K562 (cell line): ENCODE data around the gene CEP41. TPM values are rescaled to one million over a fixed set of nuclear protein-coding genes. Genes with fewer than 3 reads are reported as not detected.

Experiments used
- ATAC-seq: fragments of 200-7000 bp; cut with Tn5 transposase; 3 replicates; pipeline ENCODE4 v1.9.1; 2020; ENCODE audit warnings: moderate library complexity
- BruUV-seq: library from RNA; stranded (reverse); fragments of 400-500 nt; replicated peaks from 2 replicates; lab custom pipeline; 2021; lab: Mats Ljungman, UMichigan
- CTCF ChIA-PET: fragments of 300-600 bp; formaldehyde crosslinking; extraction: SDS; loops from one replicate; lab custom pipeline; 2021; ENCODE audit warnings: low intra/inter-chr PET ratio; lab: Yijun Ruan, JAX
- POLR2A ChIA-PET: fragments of 300-600, 350-650 bp; sonication (Branson Sonifier 250); formaldehyde crosslinking; extraction: SDS; loops from one replicate; lab custom pipeline; 2021; ENCODE audit warnings: antibody characterized with exemption, inconsistent platforms; lab: Yijun Ruan, JAX
- DNase-seq, 4 experiments: peaks; one replicate each; pipeline versions ENCODE4 v3.0.0 to v3.0.0-alpha.2; 2011 to 2018; ENCODE audit warnings: low spot score in 3 of 4, mixed read lengths in 3 of 4; ENCODE audit errors: extremely low read depth in 1 of 4
- FAIRE-seq: peaks from 2 replicates; lab custom pipeline; 2011; peaks lifted over from hg19 to GRCh38; lab: Jason Lieb, UNC
- H2AFZ ChIP-seq: 2 replicates; pipeline ENCODE4 v1.6.0; 2011; ENCODE audit warnings: low read depth, low read length, control low read depth, inconsistent platforms
- H3K27ac ChIP-seq: fragments of 200-600 bp; 3 replicates; pipeline ENCODE4 v1.8.0; 2011; ENCODE audit warnings: low read depth, mild to moderate bottlenecking, control low read depth, inconsistent platforms, low read length, moderate library complexity, mixed read lengths; ENCODE audit errors: extremely low read depth
- H3K27me3 ChIP-seq, 2 experiments: fragments of 300-600 bp in 1 of 2; 2 replicates in 1 of 2; 3 replicates in 1 of 2; pipeline versions ENCODE4 v1.6.0 to v1.8.0; 2011; ENCODE audit warnings: inconsistent platforms in 2 of 2, low read length in 2 of 2, mild to moderate bottlenecking in 1 of 2, mixed read lengths in 1 of 2, moderate library complexity in 1 of 2; ENCODE audit not compliant: control insufficient read depth in 2 of 2, insufficient read depth in 2 of 2
- H3K36me3 ChIP-seq: fragments of 300-600 bp; 3 replicates; pipeline ENCODE4 v1.8.0; 2011; ENCODE audit warnings: mild to moderate bottlenecking, low read length, inconsistent platforms; ENCODE audit not compliant: control insufficient read depth, insufficient read depth
- H3K4me1 ChIP-seq, 2 experiments: fragments of 200-600 bp in 1 of 2; replicated peaks in 1 of 2; 2 replicates in 1 of 2; 3 replicates in 1 of 2; pipeline versions ENCODE4 v1.5.1 to v1.8.0; 2011; ENCODE audit warnings: inconsistent platforms in 2 of 2, low read length in 2 of 2, mild to moderate bottlenecking in 1 of 2, mixed read lengths in 1 of 2, moderate library complexity in 1 of 2; ENCODE audit not compliant: control insufficient read depth in 2 of 2, insufficient read depth in 2 of 2
- H3K4me2 ChIP-seq: 2 replicates; pipeline ENCODE4 v1.6.1; 2011; ENCODE audit warnings: low read length, control low read depth, inconsistent platforms, mixed read lengths; ENCODE audit not compliant: insufficient read depth
- H3K4me3 ChIP-seq: fragments of 200-600 bp; sonication (generic), shearing (Covaris generic); 2 replicates; pipeline ENCODE4 v1.5.1; 2016; ENCODE audit warnings: control low read depth, inconsistent platforms
- H3K79me2 ChIP-seq: fragments of 200-600 bp; 3 replicates; pipeline ENCODE4 v1.8.0; 2011; ENCODE audit warnings: low read length, inconsistent platforms; ENCODE audit not compliant: control insufficient read depth, insufficient read depth
- H3K9ac ChIP-seq, 2 experiments: 2 replicates each; pipeline versions ENCODE4 v1.6.0 to v1.6.1; 2011; ENCODE audit warnings: low read depth in 2 of 2, low read length in 2 of 2, control low read depth in 1 of 2, inconsistent platforms in 1 of 2, mild to moderate bottlenecking in 1 of 2, mixed read lengths in 1 of 2; ENCODE audit not compliant: insufficient read depth in 1 of 2
- H3K9me1 ChIP-seq: one replicate; pipeline ENCODE4 v1.6.0; 2011; ENCODE audit warnings: inconsistent platforms, mild to moderate bottlenecking, low read length, moderate library complexity; ENCODE audit not compliant: control insufficient read depth, insufficient read depth
- H3K9me3 ChIP-seq: replicated peaks from 2 replicates; pipeline ENCODE4 v1.5.1; 2011; ENCODE audit warnings: low read depth, low read length, inconsistent platforms; ENCODE audit not compliant: control insufficient read depth, insufficient read depth
- H4K20me1 ChIP-seq: replicated peaks from 2 replicates; pipeline ENCODE4 v1.6.1; 2011; ENCODE audit warnings: low read length, inconsistent platforms, mixed read lengths; ENCODE audit not compliant: control insufficient read depth, insufficient read depth
- CBFA2T3 ChIP-seq: fragments of 450-650 bp; IDR thresholded peaks from 2 replicates; pipeline ENCODE4 v1.6.1; 2017
- KLF16 ChIP-seq: IDR thresholded peaks from 2 replicates; pipeline ENCODE4 v1.6.1; 2016; ENCODE audit warnings: antibody characterized with exemption
- PHB ChIP-seq: fragments of 250-450 bp; sonication (Bioruptor Pico); IDR thresholded peaks from 2 replicates; pipeline ENCODE4 v1.5.0; 2021
- PURB ChIP-seq: sonication (generic); formaldehyde crosslinking; IDR thresholded peaks from 2 replicates; pipeline ENCODE4 v1.9.0; 2021; ENCODE audit warnings: low read depth, mild to moderate bottlenecking, missing genetic modification reagents
- SMAD2 ChIP-seq: fragments of 150-350 bp; IDR thresholded peaks from 2 replicates; pipeline ENCODE4 v1.6.1; 2014; ENCODE audit warnings: low read depth, mild to moderate bottlenecking, low read length
- ZNF707 ChIP-seq: fragments of 250-450 bp; sonication (Bioruptor Pico); conservative IDR thresholded peaks from 2 replicates; pipeline ENCODE4 v1.8.0; 2022; ENCODE audit warnings: inconsistent platforms, mild to moderate bottlenecking, moderate library complexity
- WGBS: fragments of 100-300 bp; shearing (Covaris generic); methylation state at CpG from one replicate; pipeline ENCODE4 v1.1.6; 2016; ENCODE audit warnings: low coverage, mixed read lengths; ENCODE audit not compliant: insufficient coverage; ENCODE audit errors: missing lambda C conversion rate; 5-methylcytosine and 5-hydroxymethylcytosine counted together
- in situ Hi-C: fragments of 300-500 bp; cut with MboI; formaldehyde crosslinking; loops from 4 replicates; pipeline ENCODE4 v1.15.0; 2018; ENCODE audit warnings: inconsistent platforms, mixed read lengths
- intact Hi-C: fragments of 100-400 bp; cut with micrococcal nuclease; formaldehyde crosslinking; loops from 2 replicates; pipeline ENCODE4 v1.14.2; 2022
- polyA plus RNA-seq, 8 experiments: library from polyadenylated mRNA; depleted of rRNA in 4 of 8; stranded (reverse) in 5 of 8; unstranded in 3 of 8; fragments of >200 nt; fragmentation: Nextera tagmentation in 2 of 8; fragmentation: Illumina TruSeq in 1 of 8; extraction: Ambion mirVana in 2 of 8; extraction: Trizol in 1 of 8; gene quantifications; 2 replicates each; pipeline versions ENCODE4 v1.2.1 to v1.2.3, GENCODE V29; 2011 to 2014; ENCODE audit warnings: inconsistent platforms in 1 of 8, missing spikeins in 1 of 8
- total RNA-seq, 7 experiments: library from RNA; depleted of rRNA in 6 of 7; stranded (reverse); fragments of >200 nt in 6 of 7; fragmentation: Illumina TruSeq in 2 of 7; extraction: Trizol in 2 of 7; gene quantifications; 2 replicates each; pipeline versions ENCODE4 v1.2.1 to v1.2.3, GENCODE V29; 2011 to 2021; ENCODE audit warnings: low replicate concordance in 1 of 7
- TF ChIP-seq, protein P1 (sequence below): sonication (generic); formaldehyde crosslinking; IDR thresholded peaks from 2 replicates; pipeline ENCODE4 v1.8.0; 2022; ENCODE audit warnings: missing genetic modification reagents, mild to moderate bottlenecking, moderate library complexity, borderline replicate concordance
- TF ChIP-seq, protein P2 (sequence below): sonication (generic); IDR thresholded peaks from 2 replicates; pipeline ENCODE4 v1.6.1; 2016

CEP41 gene
- total and polyA plus RNA-seq, 9 of the 15 experiments (the other 6 are each of a cell fraction or from before 2014, with no cell fraction given) = 1.5 to 15.5 (median 6.4) TPM

DNA sequence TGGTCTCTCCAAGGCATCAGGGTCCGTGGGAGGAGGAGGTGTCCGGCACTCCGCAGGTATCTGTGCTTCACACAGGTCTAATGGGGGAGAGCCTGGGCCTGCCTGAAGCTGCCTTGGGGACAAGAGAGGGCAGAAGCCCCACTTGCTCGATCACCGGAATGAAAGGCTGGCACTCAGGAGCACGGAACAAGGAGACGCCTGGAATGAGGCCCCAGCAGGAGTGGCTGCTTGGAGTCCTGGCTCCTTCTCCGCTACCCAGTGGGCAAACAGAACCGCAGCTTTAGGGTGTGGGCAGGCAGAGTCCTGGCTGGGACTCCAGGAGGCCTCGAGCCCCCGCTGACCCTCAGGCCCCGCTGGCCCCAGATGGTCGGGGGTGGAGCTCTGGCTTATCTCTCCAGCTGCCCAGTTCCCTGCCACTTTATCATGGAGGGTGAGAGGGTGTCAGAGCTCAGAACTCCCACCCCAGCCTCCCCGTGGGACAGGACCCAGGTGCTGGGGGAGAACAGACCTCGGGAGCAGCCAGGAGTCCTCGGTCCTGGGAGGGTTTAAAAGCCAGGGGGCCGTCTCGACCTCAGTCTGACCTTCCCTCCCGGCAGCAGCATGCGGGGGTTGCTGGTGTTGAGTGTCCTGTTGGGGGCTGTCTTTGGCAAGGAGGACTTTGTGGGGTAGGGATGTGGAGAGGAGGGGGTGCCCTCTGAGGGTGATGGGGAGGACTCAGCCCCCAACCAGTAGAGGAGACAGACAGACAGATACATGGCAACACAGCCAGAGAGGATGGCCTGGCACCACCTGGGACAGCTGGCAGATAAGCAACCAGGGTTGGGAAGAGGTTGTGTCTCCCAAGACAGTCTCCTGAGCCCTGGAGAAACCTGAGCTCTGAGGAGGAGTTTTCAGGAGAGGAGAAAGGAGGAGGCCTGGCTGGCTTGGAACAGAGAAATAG lies 60.6 kb downstream of the CEP41 start, which contains the start of gene CPA1:
CPA1 (plus strand) TSS at position 574 of the 940 bp plus-strand sequence; CDS start at position 601, 27 bp downstream.
- Histone ChIP-seq H2AFZ (peak within 1 kb of the TSS; percentile 78), H3K4me2 (no peak within 1 kb of the TSS), H3K9me1 (no peaks in the 10 kb centered on the region), H3K9ac (peak within 1 kb of the TSS in 1 of 2 experiments; percentile 69; a peak in 2 of 4 replicates), H4K20me1 (no peaks in the 10 kb centered on the region), H3K9me3 (0 out of 2 replicates have a peak, but pooled peaks cover 3% of the 10 kb centered on the region), H3K27me3 (peaks cover 5 to 35% of the 10 kb centered on the region in 2 experiments; a peak in 4 of 5 replicates), H3K4me3 (no peak within 1 kb of the TSS), H3K79me2 (no peaks in the 10 kb centered on the region), H3K4me1 (peaks cover 7 to 22% of the 10 kb centered on the region in 2 experiments; a peak in 4 of 5 replicates), H3K36me3 (no peaks in the 10 kb centered on the region), H3K27ac (no peak within 1 kb of the TSS)
- TF ChIP-seq PURB (CRISPR knock-in tag) = no peak
- TF ChIP-seq, protein P1, sequence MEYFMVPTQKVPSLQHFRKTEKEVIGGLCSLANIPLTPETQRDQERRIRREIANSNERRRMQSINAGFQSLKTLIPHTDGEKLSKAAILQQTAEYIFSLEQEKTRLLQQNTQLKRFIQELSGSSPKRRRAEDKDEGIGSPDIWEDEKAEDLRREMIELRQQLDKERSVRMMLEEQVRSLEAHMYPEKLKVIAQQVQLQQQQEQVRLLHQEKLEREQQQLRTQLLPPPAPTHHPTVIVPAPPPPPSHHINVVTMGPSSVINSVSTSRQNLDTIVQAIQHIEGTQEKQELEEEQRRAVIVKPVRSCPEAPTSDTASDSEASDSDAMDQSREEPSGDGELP = peak; percentile 27; the same call in 1 of the 2 replicates
- TF ChIP-seq KLF16 = no peak
- 0 out of 2 replicates have a peak, but pooled peaks have one; percentile 6 for TF ChIP-seq CBFA2T3
- no peak for TF ChIP-seq PHB
- TF ChIP-seq, protein P2, sequence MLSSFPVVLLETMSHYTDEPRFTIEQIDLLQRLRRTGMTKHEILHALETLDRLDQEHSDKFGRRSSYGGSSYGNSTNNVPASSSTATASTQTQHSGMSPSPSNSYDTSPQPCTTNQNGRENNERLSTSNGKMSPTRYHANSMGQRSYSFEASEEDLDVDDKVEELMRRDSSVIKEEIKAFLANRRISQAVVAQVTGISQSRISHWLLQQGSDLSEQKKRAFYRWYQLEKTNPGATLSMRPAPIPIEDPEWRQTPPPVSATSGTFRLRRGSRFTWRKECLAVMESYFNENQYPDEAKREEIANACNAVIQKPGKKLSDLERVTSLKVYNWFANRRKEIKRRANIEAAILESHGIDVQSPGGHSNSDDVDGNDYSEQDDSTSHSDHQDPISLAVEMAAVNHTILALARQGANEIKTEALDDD = no peak
- no peak for TF ChIP-seq ZNF707
- TF ChIP-seq SMAD2 = no peak
- ChIA-PET POLR2A (interaction anchor here (0.6 to 1.1 kb wide), 4 partner anchors 8 to 36 kb away, joined by 3 to 6 read pairs (median 3); partner anchors contain the start of gene CPA5), CTCF (no interaction called here)
- FAIRE-seq = no peak
- no peak for DNase-seq
- no peak; the same call in 1 of the 3 replicates for ATAC-seq
- 15% methylated on average over 20 of the region's 20 CpGs for WGBS
- BruUV-seq = no TSS peak
- intact Hi-C loops = no loop called here
- in situ Hi-C loops = no loop called here
